ENCODE results near the gene C6orf47. TPM values are rescaled to one million over a fixed set of nuclear protein-coding genes. Genes with fewer than 3 reads are reported as not detected.
A peak's percentile ranks its signal among the peaks of the same experiment; 100 is the strongest.

Gene C6orf47
- total RNA-seq, 1 donor from 2014 or later: 21.5 TPM

DNA sequence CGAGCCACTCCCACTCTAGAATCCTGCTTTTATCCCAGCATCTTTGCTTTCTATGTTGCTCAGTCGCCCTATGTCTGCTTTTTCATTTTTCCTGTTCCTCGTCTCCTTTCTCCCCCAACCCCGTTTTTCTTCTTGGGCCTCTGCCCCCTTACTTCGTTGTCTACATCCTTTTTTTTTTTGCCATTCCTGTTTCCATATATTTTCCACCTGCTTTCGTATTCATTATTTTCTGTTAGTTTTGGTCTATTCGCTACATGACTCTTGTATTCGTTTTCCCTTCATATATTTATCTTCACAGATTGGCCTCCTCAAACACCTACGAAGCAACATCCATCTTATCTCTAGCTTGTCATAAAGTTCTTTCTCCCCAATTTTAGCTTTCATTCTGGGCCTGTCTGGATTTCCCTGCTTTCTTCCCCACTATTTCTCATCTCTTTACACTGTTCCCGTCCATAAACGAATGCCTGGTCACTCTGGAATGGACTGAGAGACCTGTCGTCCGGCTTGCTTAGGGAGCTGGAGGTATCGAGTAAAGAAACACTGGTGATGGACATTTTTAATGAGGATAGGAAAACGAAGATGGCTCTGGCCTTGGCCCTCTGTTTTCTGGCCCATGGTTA lies 39.1 kb downstream of the C6orf47 start:
- peak overlapping the region; percentile 92 for H3K27ac Mint-ChIP-seq (ENCODE audit: unreplicated experiment)
- no peak for DNase-seq (ENCODE audit: extremely low spot score, unreplicated experiment)
- TF ChIP-seq, protein P1, sequence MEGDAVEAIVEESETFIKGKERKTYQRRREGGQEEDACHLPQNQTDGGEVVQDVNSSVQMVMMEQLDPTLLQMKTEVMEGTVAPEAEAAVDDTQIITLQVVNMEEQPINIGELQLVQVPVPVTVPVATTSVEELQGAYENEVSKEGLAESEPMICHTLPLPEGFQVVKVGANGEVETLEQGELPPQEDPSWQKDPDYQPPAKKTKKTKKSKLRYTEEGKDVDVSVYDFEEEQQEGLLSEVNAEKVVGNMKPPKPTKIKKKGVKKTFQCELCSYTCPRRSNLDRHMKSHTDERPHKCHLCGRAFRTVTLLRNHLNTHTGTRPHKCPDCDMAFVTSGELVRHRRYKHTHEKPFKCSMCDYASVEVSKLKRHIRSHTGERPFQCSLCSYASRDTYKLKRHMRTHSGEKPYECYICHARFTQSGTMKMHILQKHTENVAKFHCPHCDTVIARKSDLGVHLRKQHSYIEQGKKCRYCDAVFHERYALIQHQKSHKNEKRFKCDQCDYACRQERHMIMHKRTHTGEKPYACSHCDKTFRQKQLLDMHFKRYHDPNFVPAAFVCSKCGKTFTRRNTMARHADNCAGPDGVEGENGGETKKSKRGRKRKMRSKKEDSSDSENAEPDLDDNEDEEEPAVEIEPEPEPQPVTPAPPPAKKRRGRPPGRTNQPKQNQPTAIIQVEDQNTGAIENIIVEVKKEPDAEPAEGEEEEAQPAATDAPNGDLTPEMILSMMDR (IDR thresholded peaks at IDR 0.05): no peak
- H3K9me3 Mint-ChIP-seq (ENCODE audit: unreplicated experiment): no peaks in the 10 kb centered on the region
- H3K4me3 Mint-ChIP-seq (ENCODE audit: unreplicated experiment): peak overlapping the region; percentile 80
- H3K27me3 Mint-ChIP-seq (ENCODE audit: unreplicated experiment): no peaks in the 10 kb centered on the region
- peaks cover 28% of the 10 kb centered on the region for H3K36me3 Mint-ChIP-seq (ENCODE audit: unreplicated experiment)
- H3K4me1 Mint-ChIP-seq (ENCODE audit: unreplicated experiment): peaks cover 18% of the 10 kb centered on the region

DNA sequence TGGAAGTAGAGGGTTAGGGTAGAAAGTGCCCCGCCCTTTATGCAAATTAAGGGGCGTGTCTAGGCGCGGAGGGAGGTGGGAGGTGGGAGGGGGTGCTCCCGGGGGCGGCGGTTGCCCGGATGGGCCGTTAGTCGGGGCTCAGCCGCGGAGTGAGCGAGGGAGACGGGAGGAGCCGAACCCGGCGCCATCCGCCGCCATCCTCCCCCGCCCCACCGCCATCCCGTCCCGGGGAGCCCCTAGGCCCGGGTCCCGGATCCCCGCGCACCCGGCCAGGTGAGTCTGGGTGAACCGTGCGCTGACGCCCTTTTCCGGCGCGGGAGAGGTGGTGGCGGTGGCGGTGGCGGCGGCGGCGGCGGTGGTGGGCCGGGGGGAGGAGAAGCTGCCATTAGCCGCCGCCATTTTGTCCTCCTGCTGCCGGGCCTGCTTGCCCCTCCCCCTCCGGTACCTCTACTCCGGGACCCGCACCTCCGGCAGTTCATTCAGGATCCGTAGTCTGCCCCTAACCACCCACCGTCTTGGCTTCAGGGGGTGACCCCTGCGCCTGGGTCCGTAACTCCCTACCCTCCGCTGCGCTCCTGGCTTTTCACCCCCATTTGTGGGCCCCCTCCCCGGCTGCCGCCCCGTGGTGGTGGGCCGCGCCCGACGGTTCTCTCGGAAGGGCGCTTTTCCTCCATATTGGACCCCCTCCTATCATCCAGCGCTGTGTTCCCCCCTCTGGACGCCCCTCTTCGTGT lies 39.8 kb downstream of the C6orf47 start, which contains the start of gene PRRC2A:
PRRC2A (plus strand) TSS at position 130 of the 734 bp plus-strand sequence. CDS start 2,075 bp downstream, outside the sequence.
- Mint-ChIP-seq H3K27ac (ENCODE audit: unreplicated experiment) (peak within 1 kb of the TSS; percentile 100), H3K27me3 (ENCODE audit: unreplicated experiment) (no peaks in the 10 kb centered on the region), H3K4me3 (ENCODE audit: unreplicated experiment) (peak within 1 kb of the TSS; percentile 80), H3K36me3 (ENCODE audit: unreplicated experiment) (peaks cover 21% of the 10 kb centered on the region), H3K4me1 (ENCODE audit: unreplicated experiment) (peaks cover 18% of the 10 kb centered on the region), H3K9me3 (ENCODE audit: unreplicated experiment) (no peaks in the 10 kb centered on the region)
- DNase-seq (ENCODE audit: extremely low spot score, unreplicated experiment): no peak
- TF ChIP-seq, protein P1 (IDR thresholded peaks at IDR 0.05): no peak

DNA sequence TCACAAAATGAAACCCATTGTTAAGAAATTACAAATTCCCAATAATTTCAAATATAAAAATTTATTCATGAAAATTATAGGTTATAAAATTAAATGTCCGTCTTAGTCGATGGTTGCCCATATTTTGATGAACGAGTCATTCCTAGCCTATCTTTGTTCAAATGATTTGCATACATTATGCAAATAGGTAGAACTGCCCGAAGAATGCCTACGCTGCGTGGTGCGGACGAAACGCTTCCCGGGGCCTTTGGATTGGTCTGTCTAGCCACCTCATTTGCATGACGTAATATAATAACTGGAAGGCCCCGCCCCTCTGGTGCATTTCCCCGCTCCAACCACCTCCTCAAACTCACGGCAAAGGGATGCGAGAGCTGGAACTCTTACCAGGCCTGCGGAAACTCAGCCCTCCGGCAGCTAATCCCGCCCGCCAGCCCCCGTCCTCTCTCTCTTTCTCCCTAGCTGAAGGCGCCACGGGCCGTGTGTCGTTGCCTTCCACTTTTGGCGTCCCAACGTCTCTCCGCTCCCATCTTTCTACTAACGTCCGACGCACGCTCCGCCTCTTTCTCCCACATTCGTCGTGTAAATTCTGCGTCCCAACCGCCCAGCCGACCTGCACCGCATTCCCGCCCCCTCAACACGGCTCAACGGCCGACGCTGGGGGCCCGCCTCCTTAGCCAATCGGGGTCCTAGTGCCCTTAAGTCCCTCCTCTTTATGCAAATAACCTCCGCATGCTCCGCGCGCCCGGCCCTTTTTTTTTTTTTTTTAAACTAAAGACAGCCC lies 40.6 kb downstream of the C6orf47 start:
- Mint-ChIP-seq H3K9me3 (ENCODE audit: unreplicated experiment) (no peaks in the 10 kb centered on the region), H3K27me3 (ENCODE audit: unreplicated experiment) (no peaks in the 10 kb centered on the region), H3K4me1 (ENCODE audit: unreplicated experiment) (peaks cover 18% of the 10 kb centered on the region), H3K27ac (ENCODE audit: unreplicated experiment) (peak overlapping the region; percentile 100), H3K4me3 (ENCODE audit: unreplicated experiment) (peak overlapping the region; percentile 80), H3K36me3 (ENCODE audit: unreplicated experiment) (peaks cover 16% of the 10 kb centered on the region)
- DNase-seq (ENCODE audit: extremely low spot score, unreplicated experiment): peak; percentile 99
- TF ChIP-seq, protein P1 (IDR thresholded peaks at IDR 0.05): no peak

DNA sequence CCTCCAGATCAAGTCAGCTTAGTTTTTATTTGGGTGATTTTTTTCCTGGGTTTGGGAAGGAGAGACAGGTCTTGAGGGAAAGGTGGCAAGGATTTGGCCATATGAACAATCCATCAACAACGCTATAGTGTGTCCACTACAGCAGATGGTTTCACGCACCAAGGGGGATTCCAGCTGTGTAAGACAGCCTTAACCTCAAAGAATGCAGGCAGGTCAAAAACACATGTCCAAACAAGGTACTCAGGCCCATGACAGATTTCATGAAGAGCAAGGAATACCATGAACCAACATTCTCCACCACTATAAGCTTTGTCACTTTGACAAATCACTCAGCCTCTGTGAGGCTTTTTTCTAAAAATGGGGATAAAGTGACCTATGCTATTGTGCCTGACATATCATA lies 43.6 kb downstream of the C6orf47 start:
- TF ChIP-seq, protein P1 (IDR thresholded peaks at IDR 0.05): no peak
- Mint-ChIP-seq H3K4me3 (ENCODE audit: unreplicated experiment) (no peak overlapping the region), H3K9me3 (ENCODE audit: unreplicated experiment) (no peaks in the 10 kb centered on the region), H3K27me3 (ENCODE audit: unreplicated experiment) (no peaks in the 10 kb centered on the region), H3K27ac (ENCODE audit: unreplicated experiment) (no peak overlapping the region), H3K36me3 (ENCODE audit: unreplicated experiment) (no peaks in the 10 kb centered on the region), H3K4me1 (ENCODE audit: unreplicated experiment) (peaks cover 8% of the 10 kb centered on the region)
- no peak for DNase-seq (ENCODE audit: extremely low spot score, unreplicated experiment)

Data from osteocyte (in vitro differentiated cells).